ENCODE measurements around the gene RABGGTA.

The RABGGTA gene

GRCh38 chr14:24300326-24300980 lies 29.1 kb upstream of the RABGGTA start:
- DNase-seq, result no peak

DNA sequence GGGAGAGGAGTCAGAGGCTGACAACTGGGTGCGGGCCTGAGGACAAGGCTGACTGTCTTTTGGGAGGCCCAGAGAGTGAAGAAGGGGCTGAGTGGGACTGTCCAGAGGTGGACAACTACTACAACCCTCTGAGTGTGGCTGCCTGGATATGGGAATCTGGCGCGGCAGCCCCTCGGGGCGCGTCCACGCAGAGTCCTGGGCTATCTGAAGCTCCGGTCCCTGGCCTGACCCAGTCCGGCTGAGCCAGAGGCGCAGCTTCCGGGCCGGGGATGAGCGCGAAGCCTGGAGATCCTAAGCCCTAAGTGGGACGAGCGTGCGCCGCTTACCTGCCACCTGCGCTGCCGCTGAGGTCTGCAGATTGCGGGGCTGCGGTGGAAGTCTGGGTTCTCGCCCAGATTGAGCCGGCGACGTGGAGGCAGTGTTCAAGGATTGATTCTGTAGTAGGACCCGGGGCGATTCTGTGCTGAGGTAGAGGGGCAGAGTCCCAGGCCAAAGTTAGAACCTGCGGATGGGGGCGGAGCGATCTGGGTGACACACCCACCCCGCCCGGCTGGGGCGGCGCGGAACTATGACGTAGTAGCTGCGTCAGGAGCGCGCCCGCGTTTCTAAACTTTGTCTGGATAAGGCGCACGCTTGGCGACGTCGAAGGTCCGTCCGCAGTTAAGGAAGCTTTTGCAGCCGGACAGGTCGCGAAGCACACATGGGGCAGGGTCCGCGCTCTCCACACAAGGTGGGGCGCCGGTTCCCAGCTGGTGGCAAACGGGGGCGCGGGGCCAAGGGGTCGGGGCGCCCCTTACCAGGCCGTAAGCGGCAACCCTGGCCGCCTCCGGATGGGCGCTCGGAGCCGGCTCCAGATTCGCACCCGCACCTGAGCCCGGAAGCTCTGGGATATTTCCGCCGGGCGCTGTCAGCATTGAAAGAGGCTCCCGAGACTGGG lies 28.1 kb upstream of the RABGGTA start, which contains the start of the genes DHRS1 and NOP9:
TSS of gene DHRS1 (minus strand) at position 526 of the 937 bp plus-strand sequence. CDS start 674 bp downstream, outside the sequence.
TSS of gene NOP9 (plus strand) at position 596 of the 937 bp plus-strand sequence. CDS start at position 701, 105 bp downstream.
- DNase-seq, result peak; percentile 89 to 93

DNA sequence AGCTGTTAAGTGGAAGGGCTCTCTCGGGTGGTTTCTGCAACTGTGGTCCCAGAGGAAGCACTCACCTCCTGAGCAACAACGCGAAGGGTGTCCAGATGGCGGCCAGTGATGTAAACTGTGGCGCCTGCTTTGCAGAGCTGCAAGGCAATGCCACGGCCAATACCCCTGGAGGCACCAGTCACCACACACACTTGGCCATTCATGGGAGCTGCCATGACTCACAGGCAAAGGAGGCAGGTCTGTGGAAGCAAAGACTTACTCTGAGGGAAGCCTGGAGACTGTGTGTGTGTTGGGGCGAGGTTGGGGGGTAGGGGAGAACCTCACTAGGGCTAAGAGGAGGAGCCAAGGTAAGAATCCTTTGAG lies 27.5 kb upstream of the RABGGTA start:
- DNase-seq, result no peak

DNA sequence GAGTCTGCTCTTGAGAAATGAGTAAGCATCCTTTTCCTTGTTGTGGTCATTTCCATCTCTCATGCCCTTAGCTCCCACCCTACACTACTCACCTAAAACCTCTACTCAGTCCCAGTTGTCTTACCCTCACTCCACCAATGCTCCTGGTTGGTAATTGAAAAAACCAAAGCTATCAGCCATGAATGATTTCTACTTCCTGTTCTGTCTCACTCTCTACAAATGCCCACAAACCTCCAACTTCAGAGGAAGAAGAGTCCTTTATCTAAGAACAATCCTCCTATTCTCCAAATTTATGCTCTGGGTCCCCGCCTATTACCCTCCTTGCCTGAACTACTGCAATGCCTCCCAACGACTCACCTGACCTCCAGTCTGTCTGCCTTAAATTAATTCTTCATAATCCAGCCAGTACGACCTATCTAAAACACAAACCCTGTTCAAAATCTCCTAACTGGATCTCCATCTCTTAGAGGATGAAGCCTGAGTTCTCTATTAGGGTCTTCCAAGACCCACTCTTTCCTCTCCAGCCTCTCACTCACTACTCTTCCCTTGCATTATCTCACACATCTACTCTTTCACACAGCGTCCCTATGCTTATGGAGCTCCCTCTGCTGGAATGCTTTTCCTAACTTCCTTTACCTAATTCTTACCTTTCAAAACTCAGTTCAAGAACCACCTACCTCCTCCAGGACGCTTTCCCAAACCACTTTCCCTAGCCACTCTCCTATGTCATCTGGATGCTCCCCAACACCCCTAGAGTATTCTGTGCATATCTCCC lies 26.0 kb upstream of the RABGGTA start:
- no peak for DNase-seq

DNA sequence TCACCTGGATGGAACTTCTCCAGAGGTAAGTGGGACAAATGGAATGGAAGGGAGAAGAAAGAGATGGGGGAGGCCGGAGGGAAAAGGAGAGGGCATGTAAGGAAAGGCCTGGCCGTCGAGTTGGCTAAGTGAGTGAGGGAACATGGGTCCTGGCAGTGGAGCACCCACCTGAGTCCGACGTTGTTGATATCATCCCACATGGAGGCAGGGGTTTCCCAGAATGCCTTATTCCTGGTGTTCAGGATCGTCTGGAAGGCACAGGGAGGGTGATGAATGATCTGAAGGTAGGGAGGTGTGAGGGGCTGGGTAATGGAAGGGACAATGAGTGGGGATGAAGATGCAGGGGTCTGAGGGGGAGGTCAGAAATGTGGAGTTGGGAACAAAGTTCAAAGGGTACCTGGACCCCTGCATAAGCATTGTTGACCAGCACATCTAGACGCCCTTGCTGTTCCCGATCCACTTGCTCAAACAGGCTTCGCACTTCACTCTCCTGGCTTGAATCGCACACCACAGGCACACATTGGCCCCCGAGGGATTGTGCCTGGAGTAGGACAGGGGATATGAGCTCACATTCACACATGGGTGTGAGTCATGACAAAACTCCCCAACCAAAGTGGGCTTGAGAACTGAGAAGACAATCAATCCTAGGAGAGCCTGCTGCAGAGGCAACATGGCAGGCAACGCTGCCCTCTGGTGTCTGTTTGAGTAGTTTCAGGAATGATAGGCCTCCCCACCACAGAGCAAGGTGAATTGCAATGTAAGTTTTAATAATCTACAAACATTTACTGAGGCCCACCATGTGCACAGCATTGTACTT lies 25.2 kb upstream of the RABGGTA start:
- peak; percentile 76 to 77 for DNase-seq

- no peak for DNase-seq
These were observed 22.1 kb upstream of the RABGGTA start for GRCh38 chr14:24293525-24293924.

DNA sequence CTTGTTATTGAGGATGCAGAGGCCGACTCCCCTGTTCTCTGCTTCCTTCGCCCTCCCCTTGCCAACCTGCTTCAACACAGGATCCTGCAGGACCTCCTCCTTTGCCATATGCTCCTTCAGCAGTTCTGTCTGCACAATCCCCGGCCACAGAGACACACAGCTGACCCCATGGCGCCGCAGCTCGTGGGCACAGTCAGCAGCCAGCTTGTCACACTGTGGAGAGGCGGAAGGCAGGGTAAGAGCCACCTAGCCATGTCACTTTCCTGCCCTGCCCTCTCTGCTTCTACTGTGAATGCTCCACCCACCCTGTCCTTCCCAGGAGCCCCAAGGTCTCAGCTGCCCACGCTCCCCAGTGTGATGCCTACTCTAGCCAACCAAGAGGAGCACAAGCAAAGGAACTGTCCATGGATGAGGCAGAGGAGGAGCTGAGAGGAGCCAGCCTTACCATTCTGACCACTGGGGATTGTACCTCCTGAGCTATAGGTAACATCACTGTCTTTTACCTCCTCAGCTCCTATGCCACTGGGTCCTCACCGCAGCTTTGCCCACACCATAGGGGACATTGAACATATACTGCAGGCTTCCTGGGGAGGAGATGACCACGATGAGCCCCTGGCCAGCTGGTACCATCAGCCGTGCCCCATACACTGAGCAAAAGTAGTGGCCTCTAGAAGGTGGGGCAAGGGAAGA lies 20.9 kb upstream of the RABGGTA start:
- no peak for DNase-seq

- DNase-seq, result no peak
These were observed 20.2 kb upstream of the RABGGTA start for GRCh38 chr14:24291446-24292117.

- DNase-seq, result no peak
These were observed 19.3 kb upstream of the RABGGTA start for GRCh38 chr14:24290746-24291145.

GRCh38 chr14:24289649-24290280 lies 18.4 kb upstream of the RABGGTA start:
- DNase-seq, result no peak

DNA sequence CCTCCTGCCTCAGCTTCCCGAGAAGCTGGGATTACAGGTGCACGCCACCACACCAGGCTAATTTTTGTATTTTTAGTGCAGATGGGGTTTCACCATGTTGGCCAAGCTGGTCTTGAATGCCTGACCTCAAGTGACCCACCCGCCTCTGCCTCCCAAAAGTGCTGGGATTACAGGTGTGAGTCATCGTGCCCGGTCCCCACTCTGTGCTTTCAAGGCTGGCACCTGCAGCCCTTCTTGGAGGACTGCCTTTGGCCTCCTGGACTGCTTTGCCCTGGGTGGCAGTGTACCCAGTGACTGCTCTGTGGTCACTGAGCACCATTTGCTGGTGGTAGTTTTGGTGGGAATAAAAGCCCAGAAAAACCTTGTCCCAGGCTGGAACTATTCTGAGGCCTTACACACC lies 15.6 kb upstream of the RABGGTA start:
- DNase-seq, result no peak

- DNase-seq, result no peak
These were observed 14.0 kb upstream of the RABGGTA start for GRCh38 chr14:24285351-24285750.

- DNase-seq, result no peak
These were observed 13.2 kb upstream of the RABGGTA start for GRCh38 chr14:24284501-24285035.

DNA sequence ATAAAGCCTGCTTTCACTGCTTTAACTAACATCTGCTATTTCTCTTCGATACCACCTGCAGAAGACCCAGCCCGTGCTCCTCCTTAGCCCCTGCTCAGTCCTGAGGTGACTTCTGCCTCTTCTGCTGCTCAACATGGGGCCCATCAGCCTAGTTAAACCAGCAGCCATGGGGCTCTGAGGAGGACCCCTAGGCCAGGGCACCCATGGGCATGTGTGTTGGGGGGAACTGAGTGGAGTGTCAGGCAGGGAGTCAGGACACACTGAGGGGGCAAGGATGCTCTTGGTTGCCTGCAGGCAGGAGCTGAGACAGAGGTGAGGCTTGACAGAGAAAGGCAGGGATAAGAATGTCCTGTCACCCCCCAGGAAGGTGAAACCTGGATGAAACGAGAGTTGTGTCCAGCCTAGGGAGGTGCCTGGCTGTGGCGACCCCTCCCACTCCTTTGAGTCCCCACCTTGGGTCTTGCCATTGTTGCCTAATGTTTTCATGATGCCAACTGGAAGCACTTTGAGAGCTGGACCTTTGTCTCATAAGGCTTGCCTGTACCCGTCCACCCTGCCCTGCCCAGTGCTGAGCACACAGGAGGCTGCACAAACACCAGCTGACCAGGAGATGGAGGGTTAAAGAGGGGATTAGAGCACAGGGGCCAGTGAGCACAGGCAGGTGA lies 12.5 kb upstream of the RABGGTA start:
- DNase-seq, result no peak

GRCh38 chr14:24282736-24283135 lies 11.3 kb upstream of the RABGGTA start:
- DNase-seq, result no peak

DNA sequence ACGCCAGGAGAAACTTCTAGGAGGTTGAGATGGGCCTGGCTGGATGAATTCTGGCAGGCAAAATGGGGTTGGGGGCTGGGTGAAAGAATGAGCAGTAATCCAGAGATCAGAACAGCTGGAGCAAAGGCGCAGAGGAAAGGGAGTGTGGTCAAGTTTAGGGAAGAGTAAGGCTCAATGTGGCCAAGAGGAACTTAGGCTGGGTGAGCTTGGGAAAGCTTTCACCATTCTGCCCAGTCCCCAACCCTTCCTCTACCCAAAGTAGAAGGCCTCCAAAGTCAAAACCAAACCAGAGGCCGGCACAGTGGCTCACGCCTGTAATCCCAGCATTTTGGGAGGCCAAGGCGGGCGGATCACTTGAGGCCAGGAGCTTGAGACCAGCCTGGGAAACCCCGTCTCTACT lies 10.2 kb upstream of the RABGGTA start:
- no peak for DNase-seq

DNA sequence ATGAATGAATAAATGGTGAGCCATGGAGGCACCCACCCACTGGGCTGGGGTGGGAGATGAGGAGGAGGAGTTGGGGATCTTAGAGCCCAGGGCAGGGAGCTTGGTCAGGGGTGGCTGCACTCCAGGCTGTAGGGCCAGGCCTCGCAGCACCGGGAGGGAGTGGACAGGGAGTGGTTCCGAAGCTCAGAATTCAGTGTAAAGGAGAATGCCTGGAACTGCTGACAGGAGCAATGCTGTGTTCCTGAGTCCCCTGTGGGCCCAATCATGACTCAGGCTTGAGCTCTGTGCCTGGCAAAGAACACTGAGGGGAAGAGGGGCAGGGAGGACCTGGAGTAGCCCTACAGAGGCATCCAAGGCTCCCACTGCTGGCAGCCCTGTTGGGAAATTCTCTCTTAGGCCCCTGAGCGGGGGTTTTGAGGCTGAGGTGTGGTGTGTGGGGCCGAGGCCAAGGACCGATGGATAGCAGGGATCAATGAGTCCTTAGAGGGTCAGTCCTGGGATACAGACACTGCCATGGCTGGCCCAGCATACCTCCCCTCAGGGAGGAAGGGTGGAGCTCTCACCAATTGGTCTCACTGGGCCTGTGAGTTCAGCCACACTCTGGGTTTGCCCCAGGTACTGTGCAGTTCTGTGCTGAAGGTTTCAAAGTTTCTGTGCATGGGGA lies 9.5 kb upstream of the RABGGTA start:
- no peak for DNase-seq

DNA sequence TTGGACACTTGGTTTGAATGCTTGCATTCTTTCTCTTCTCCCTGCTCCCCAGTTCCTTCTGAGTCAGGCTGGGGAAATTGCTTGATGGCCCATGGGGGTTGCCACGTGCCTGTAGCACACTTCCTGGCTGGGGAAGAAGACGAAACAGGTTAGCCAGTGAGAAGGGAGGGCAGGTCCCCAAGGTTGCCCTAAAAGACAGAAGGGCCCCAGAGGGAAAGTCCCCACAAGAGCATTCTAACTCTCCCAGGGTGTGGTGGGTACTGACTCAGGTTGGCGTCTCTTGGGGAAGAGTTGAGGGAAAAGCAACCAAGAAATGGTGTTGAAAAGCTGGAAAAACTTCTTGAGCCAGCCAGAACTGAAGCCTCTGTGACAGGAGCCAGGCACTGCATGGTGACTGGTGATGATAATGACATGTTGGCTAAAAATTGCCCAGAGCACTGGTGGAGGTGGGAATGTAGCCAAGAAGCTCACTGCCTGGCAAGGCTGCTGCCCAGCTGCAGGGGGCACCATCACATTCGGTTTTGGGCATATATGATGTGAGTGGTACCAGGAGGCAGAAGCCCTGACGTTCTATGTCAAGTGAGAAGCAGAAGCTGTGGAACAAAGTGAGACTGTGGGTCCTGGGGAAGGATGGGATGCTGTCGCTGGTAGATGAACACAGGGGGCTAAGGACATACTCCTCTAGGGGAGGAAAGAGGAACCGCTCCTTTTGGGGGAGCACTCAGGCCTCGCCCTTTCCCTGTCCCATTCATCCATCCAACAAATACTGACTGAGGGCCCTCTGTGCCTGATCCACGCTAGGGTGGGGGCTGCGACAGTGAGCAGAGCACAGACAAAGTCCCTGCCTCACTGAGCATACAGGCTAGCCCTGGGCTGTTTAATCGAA lies 8.1 kb upstream of the RABGGTA start:
- peak; percentile 49 to 63 for DNase-seq

All from activated CD4-positive, alpha-beta T cell treated with anti-CD3 and anti-CD28 coated beads for 4 hours (primary cell).